ENCODE results near the gene GGA2.
"Not testable (repeated sequence)": the region's sequence is repeated elsewhere in the genome, so short reads cannot be mapped to it uniquely, and the experiment has no call there.

GGA2 gene

DNA sequence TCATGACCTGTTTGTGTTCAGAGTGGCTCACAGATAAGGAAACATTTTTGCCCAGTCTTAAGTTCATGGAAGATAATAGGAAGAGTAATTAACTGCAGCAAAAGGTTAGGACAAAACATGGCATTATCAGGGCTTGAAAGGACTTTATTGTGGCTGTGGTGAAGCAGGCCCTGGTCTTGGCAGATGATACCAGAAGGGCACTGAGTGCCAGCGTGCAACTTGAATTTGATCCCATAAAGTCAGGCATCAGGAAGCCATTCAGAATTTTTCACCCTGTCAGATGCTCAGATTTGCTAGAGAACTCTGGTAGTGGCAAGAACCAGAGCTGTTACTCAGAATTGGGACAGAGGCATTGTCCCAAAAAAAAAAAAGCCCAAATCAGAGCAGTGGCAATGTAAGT lies 46.1 kb downstream of the GGA2 start:
- no peak for DNase-seq

DNA sequence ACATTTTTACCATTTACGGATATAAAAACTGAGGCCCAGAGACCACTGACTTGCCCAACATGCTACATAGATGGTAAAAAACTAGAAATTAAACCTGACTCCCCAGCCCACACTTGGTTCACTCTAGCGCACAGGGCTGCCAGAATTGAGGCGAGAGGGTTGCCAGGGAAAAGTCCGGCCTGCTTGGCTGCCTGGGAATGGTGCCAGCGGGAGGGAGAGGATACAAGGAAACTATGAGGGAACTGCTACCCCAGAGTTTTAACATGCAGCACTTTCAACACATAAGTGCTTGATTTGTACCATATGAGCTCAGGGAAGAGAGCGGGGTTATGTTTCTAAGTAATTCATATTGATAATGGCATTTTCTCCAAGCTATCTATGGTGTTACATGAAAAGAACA lies 47.3 kb downstream of the GGA2 start:
- DNase-seq = not testable (repeated sequence)

DNA sequence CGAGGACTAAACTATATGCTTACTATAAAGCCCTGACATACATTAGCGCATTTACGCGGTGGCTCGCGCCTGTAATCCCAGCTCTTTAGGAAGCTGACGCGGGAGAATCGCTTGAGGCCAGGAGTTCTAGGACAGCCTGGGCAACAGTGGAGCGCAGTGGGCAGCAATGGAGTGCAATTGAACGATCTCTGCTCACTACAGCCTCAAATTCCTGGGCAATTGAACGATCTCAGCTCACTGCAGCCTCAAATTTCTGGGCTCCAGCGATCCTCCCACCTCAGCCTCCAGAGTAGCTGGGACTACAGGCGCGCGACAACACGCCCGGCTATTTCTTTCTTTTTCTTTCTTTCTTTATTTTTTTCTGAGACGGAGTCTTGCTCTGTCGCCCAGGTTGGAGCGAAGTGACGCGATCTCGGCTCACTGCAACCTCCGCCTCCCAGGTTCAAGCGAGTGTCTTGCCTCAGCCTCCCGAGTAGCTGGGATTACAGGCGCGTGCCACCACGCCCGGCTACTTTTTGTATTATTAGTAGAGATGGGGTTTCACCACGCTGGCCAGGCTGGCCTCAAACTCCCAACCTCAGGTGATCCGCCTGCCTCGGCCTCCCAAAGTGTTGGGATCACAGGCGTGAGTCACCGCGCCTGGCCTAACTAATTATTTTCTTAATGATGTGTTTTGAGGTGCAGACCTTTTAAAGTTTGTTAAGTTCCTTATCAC lies 56.8 kb downstream of the GGA2 start:
- no peak for DNase-seq

DNA sequence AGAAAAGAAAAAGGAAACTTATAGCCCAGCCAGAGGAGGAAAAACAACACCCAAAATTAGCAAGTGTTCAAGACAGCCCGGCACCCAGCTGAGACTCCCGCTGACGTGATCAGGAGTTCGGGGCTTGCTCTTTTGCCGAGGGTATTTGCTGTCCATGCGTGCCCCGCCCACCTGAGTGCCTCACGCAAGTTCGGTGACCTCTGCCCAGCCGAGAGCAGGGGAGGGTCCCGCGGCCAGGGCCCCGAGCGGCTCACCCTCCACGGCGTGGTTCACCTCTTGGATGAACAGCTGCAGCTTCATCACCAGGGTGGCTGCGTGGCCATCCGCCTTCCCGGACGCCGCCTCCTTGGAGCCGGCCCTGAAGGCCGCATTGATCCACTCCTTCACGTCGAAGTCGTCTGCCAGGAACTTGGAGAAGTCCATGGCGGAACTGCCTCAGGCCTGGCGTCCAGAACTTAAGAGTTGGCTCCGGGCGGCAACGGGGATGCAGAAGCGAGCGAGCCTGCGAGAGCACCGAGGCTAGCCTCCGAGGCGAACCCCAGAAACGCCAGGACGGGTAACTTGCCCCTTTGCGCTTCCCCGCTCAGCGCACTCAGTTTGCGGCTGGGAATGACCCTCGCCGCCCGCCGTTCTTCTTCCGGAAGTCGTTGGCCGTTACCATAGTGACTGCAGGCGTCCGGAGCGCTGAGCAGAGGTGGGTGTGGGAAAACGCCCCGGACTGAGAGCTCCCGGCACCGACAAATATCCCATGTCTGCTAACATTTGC lies 57.5 kb downstream of the GGA2 start, which contains the start of gene COG7:
Gene COG7, minus strand, starts transcription at position 618 of the 766 bp plus-strand sequence. Its CDS starts 195 bp downstream, at position 423.
- peak; percentile 86 for DNase-seq

DNA sequence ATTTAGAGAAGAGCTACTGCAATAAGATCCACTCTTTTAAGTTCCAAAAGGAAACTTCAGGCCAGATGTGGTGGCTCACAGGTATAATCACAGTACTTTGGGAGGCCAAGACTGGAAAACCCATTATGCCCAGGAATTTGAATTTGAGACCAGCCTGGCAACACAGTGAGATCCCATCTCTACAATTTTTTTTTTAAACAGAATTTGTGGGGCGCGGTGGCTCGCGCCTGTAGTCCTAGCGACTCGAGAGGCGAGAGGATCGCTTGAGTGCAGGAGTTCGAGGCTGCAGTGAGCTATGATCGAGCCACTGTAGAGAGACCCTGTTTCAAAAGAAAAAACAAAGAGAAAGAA lies 58.1 kb downstream of the GGA2 start:
- DNase-seq = no peak

DNA sequence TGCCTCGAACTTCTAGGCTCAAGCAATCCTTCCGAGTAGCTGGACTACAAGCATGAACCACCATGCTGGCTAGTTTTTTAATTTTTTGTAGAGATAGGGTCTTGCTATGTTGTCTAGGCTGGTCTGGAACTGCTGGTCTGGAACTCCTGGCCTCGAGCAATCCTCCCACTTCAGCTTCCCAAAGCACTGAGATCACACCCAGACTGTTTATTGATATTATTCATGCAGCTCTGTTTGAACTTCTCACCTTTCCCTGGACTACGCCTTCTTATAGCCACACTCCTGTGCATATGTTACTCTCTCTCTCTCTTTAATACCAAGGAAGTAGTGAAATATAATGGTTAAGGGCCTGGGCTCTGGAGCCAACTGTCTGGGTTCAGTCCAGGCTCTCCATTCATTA lies 61.9 kb downstream of the GGA2 start:
- DNase-seq = no peak

DNA sequence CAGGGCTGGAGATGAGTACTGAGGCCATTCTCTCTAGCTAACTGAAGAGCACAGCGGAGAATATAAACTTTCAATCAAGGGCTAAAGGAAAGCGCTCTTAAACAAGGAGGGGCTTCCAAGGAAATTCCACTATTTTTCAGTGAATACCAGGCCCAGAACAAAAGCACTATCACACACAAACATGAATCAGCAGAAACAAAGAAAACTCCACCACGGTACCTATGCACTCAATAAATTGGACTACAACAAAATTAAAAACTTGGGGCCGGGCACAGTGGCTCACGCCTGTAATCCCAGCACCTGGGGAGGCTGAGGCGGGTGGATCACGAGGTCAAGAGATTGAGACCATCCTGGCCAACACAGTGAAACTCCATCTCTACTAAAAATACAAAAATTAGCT lies 72.8 kb downstream of the GGA2 start:
- DNase-seq = not testable (repeated sequence)

DNA sequence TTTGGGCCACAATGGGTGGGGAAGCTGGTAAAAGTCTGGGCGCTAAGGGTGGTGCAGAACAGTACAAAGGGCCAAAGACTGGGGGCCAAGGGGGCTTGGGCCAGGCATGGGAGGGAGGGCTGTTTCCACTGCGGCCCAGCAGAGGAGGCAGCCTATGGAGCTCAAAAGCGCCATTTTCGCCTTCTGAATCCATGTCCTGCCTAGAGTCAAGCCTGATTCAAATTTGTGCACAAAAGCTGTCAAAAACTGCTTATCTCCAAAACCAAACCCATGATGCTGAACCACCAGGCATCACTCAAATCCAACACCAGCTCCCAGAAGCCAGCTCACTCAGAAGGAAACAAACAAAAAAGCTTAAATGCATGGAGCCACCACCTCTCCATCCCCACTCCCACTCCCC lies 73.3 kb downstream of the GGA2 start:
- no peak for DNase-seq

DNA sequence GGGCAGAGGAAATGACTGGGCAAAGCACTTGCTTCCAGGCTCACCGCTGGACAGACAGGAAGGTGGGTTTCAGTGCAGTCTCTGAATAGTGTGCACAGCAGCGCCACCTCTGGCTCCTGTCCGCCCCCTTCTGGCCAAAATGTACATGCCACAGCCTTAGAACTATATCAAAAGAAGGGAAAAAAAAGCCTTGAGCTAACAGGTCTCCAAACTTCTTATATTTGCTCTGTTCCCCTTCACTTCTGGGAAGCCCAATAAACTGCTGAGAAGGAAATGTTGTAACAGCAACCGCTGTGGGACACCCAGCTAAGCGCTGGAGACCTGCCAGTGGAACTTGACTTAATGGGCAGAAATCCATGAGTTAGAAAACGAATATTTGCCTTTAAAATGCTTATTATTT lies 74.8 kb downstream of the GGA2 start:
- peak; percentile 60 for DNase-seq

DNA sequence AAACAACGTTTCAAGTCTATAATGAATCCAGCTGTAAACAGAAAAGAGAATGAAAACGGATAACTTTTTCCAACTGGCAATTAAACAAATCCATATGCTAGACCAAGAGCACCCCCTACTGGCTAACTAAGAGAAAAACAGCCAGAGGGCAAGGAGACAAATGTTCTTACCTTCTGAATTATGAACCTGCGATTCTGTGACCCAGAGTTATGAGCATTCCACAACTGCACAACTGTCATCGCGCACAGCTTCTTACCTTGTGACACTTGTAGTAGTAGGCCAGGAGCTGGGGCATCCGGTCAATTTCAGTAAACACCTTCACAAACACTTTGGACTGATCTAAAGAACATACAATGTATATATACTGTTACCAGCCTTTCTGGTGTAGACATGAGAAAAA lies 75.9 kb downstream of the GGA2 start:
- DNase-seq = peak; percentile 62

DNA sequence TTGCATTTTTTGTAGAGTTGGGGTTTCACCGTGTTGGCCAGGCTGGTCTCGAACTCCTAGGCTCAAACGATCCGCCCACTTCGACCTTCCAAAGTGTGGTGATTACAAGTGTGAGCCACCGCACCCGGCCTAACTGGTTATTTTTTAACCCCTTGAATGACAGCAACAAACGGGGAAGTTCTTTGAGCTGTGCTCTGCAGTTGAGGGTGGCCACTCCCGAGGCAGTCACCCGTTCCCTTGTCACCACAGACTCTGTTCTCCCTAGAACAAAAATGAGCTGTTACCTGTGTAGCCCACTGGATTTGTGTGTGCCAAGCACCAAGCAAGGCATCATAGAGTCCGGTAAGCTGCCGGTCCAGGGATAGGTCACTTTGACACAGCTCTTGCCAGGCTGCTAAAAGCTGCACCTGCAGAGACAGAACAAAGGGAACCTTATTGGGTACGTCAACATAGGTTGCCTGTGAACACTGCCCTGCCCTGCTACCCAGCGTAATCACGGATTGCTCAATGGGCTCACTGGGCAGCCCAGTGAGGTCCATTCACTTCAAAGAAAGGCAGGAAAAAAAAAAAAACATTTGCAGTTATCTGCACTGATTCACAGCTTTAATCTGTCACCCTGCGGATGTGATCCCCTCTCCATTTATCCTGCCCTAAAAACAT lies 76.9 kb downstream of the GGA2 start:
- DNase-seq = no peak

DNA sequence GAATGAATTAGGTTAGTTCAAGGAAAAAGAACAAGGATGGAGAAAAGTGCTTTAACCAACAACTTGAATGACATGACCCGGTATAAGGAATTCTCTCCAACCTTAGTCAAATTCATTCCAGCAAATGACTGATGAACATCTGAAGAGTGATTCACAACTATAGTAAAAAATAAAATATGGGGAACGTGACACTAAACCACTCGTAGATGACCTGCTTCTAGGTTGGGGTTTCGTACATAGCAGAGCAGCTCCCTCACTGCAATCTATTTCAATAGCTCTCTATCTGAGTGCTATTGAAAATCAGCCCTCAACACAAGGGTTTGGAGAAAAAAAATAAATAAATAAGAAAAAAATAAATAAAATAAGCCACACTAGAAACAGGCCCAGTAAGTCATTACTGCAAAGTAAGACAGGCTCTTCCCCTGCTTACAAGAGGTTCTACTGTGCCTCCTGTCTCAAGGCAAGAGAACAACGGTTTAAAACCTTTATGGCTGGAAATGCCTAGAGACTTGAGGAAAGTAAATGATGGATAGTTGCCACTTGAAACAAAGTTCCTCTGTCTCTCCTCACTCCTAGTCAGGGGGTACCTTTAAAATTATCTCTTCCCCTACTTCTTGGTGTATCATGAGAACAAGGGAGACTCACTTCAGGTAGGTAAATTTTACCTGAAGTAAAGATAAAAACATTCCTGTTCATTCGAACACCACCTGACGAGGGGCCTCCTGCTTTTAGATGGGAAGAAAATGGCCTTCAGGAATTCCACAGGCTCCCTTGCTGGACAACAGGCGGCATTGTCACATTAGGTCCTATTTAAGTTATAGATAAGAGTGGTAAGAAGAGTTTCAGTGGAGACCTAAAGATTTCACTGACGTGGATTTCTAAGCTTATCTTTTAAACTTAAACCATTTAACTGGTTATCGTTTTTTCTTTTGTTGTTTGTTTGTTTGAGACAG lies 77.8 kb downstream of the GGA2 start:
- peak; percentile 10 for DNase-seq

DNA sequence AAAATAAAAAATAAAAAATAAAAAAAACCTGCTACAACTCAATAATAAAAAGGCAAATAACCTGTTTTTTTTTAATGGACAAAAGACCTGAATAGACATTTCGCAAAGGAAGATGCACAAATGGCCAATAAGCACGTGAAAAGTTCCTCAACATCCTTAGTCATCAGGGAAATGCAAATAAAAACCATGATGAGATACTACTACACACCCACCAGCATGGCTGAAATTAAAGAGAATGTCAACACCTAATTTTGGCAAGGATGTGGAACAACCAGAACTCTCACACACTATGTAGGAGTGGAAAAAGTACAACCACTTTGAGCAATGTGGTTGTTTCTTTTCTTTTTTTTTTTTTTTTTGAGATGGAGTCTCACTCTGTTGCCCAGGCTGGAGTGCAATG lies 81.9 kb downstream of the GGA2 start:
- DNase-seq = no peak

DNA sequence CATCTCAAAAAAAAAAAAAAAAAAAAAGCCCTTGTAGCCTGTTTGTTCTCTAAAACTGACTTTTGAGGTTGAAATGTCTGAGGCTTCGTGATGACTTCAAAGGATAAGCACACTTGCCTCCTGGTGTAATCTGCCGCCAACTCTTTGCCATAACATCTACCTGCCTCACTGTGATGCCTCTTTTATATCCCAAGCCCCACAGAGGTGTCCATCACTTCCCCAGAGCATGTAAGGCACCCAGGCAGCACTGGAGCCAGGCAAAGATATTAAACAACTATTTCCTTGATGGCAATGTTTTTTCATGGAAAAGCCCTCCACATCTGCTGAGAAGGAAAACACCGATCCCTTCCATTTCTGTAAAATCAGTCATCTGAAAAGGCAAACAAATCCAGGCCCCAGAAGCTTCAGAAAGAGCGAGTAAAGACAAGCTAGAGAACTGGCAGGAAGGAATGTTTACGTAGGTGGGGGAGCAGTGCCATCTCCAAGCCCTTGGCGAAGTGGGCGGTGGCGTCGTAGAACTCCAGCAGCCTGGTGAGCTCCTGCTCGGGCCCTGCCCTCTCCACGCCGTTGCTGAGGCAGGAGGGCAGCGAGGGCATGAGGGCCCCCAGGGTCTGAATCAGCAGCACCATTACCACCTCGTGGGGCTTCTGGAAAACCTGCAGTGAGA lies 85.9 kb downstream of the GGA2 start:
- no peak for DNase-seq

DNA sequence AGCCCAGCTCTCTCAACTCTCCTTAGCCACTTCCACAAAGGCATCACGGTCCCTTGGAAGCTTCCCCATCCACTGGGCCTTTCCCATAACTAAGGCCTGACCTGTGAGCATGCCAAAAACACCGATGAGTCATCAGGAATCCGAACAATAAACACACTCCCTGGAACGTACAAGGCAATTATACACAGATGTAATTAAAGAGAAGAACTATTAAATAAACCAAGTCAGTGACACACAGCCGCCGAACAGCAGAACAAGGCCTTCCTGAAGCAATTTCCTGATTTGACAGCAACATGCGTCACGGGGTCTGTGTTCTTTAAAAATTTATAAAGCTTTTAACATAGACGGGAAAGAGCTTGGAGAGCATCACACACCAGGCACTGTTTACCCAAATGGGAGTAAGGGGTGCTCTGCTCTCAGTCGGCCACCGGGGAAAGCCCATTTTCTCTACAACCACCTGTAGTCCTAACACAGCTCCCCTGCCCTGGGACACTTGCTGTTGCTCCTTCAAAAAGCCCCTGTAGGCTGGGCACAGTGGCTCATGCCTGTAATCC lies 86.7 kb downstream of the GGA2 start:
- DNase-seq = peak; percentile 96

DNA sequence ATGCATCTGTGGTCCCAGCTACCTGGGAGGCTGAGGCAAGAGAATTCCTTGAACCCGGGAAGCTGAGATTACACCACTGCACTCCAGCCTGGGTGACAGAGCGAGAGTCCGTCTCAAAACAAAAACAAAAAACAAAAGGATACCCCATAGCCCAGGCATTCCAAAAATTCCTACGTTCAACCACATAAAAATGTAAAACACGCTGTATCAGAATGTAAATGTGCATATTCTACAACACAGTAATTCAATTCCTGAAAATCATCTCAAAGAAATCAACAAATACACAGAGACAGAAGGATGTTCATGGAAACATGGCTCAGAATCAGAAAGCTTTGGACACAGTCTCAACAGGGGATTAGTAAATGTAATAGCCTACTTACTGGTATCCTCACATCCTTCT lies 90.3 kb downstream of the GGA2 start:
- peak; percentile 80 for DNase-seq

DNA sequence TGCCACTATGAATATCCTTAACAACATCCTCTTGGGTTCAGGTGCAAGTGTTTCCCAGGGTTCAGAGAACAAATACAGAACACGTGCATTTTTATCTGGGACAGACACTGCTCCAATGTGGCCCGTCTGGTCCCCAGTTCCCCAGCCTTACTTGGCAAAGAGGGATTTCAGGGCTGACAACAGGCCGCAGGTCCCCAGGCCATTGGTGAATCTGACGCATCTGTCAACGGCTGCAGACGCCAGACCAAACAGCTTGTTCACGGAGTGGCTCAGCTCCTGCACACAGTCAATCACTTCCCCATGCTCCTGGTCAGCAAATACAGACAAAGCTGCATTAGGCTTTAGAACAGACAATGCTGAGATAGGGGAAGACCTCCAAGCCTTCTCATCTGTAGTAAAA lies 93.5 kb downstream of the GGA2 start:
- no peak for DNase-seq

DNA sequence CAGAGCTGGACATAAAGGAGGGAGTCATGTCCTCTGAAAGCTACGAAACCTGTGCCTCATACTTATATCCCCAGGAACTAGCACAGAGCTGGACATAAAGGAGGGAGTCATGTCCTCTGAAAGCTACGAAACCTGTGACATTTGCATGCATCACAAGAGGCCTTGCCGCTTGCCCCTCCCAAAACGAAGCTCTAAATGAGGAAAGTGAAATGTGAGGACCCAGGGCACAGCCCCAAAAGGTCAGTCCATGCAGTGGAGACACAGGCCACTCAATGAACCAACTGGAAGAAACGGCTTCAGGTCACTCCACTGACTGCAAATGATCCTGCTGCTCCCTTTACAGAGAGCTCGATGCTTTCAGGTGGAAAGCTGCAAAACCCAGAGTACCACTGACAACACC lies 95.6 kb downstream of the GGA2 start:
- no peak for DNase-seq
